H1 (cell line): ENCODE results near the gene OSTC. TPM values are rescaled to one million over a fixed set of nuclear protein-coding genes. Genes with fewer than 3 reads are reported as not detected.

ENCODE experiments used
- CTCF ChIA-PET: fragments of 300-600 bp; sonication (Branson Sonifier 250); formaldehyde crosslinking; loops from one replicate; lab custom pipeline; 2021; ENCODE audit not compliant: partially characterized antibody; lab: Charles Lee
- POLR2A ChIA-PET: fragments of 300-600 bp; sonication (Branson Sonifier 250); formaldehyde crosslinking; loops from one replicate; lab custom pipeline; 2021; ENCODE audit warnings: inconsistent platforms; ENCODE audit not compliant: partially characterized antibody; lab: Charles Lee
- DNase-seq, 2 experiments: peaks; one replicate each; pipeline versions ENCODE4 v3.0.0 to v3.0.0-alpha.2; 2010 to 2022; ENCODE audit warnings: low spot score in 2 of 2, low read depth in 1 of 2, mixed read lengths in 1 of 2
- FAIRE-seq: peaks from 2 replicates; lab custom pipeline; 2011; peaks lifted over from hg19 to GRCh38; lab: Jason Lieb, UNC
- H2AFZ ChIP-seq: 2 replicates; pipeline ENCODE4 v1.8.1; 2012; ENCODE audit warnings: low read length, inconsistent platforms
- H2AK5ac ChIP-seq: 2 replicates; pipeline ENCODE4 v1.6.1; 2013; ENCODE audit warnings: low read depth, low read length
- H2BK120ac ChIP-seq: replicated peaks from 2 replicates; pipeline ENCODE3; 2013; ENCODE audit warnings: low read depth, low read length, inconsistent platforms
- H2BK12ac ChIP-seq: 2 replicates; pipeline ENCODE4 v1.6.1; 2013; ENCODE audit warnings: low read depth, low read length
- H2BK15ac ChIP-seq: 2 replicates; pipeline ENCODE4 v1.6.1; 2013; ENCODE audit warnings: low read length
- H2BK20ac ChIP-seq: 2 replicates; pipeline ENCODE4 v1.6.1; 2013; ENCODE audit warnings: low read length
- H2BK5ac ChIP-seq: 2 replicates; pipeline ENCODE4 v1.6.1; 2013; ENCODE audit warnings: low read depth, low read length
- H3K14ac ChIP-seq: 2 replicates; pipeline ENCODE4 v1.6.1; 2013; ENCODE audit warnings: inconsistent platforms; ENCODE audit not compliant: insufficient read length
- H3K18ac ChIP-seq: 2 replicates; pipeline ENCODE4 v1.6.1; 2013; ENCODE audit warnings: low read length; ENCODE audit errors: extremely low read depth
- H3K23ac ChIP-seq: 2 replicates; pipeline ENCODE4 v1.6.1; 2013; ENCODE audit warnings: inconsistent platforms; ENCODE audit not compliant: insufficient read length
- H3K23me2 ChIP-seq: 2 replicates; pipeline ENCODE4 v1.6.1; 2013; ENCODE audit warnings: low read depth, low read length
- H3K27ac ChIP-seq: 2 replicates; pipeline ENCODE4 v1.6.1; 2011; ENCODE audit warnings: low read depth, low read length, inconsistent platforms
- H3K27me3 ChIP-seq, 4 experiments: replicated peaks in 1 of 4; 1 replicate in 1 of 4; 2 replicates in 3 of 4; pipeline versions ENCODE4 v1.6.1 to v1.8.1; 2011 to 2013; ENCODE audit warnings: low read length in 3 of 4, mild to moderate bottlenecking in 3 of 4, inconsistent platforms in 2 of 4, mixed read lengths in 2 of 4, moderate library complexity in 1 of 4; ENCODE audit not compliant: control insufficient read depth in 3 of 4, insufficient read depth in 3 of 4; ENCODE audit errors: extremely low read depth in 1 of 4
- H3K36me3 ChIP-seq, 4 experiments: 2 replicates each; pipeline versions ENCODE4 v1.6.1 to v1.8.1; 2011 to 2013; ENCODE audit warnings: mild to moderate bottlenecking in 4 of 4, low read length in 3 of 4, moderate library complexity in 2 of 4, control low read depth in 1 of 4, inconsistent platforms in 1 of 4; ENCODE audit not compliant: insufficient read depth in 4 of 4, control insufficient read depth in 2 of 4
- H3K4ac ChIP-seq: replicated peaks from 2 replicates; pipeline ENCODE3; 2013; ENCODE audit warnings: low read length, low read depth, mixed read lengths, inconsistent platforms; ENCODE audit not compliant: insufficient read length
- H3K4me1 ChIP-seq, 4 experiments: replicated peaks in 1 of 4; 1 replicate in 1 of 4; 2 replicates in 3 of 4; pipeline versions ENCODE4 v1.6.1 to v1.8.1; 2011 to 2013; ENCODE audit warnings: low read length in 3 of 4, inconsistent platforms in 2 of 4, mixed read lengths in 1 of 4; ENCODE audit not compliant: insufficient read depth in 4 of 4, control insufficient read depth in 3 of 4
- H3K4me2 ChIP-seq, 2 experiments: 2 replicates each; pipeline versions ENCODE4 v1.6.1 to v1.8.1; 2011 to 2013; ENCODE audit warnings: low read depth in 2 of 2, low read length in 2 of 2, control low read depth in 1 of 2, inconsistent platforms in 1 of 2, mild to moderate bottlenecking in 1 of 2; ENCODE audit not compliant: insufficient read depth in 1 of 2
- H3K4me3 ChIP-seq, 4 experiments: fragments of 200-600, 300-600 bp in 1 of 4; sonication (generic), shearing (Covaris generic), sonication (Bioruptor Twin) in 1 of 4; 2 replicates each; pipeline versions ENCODE4 v1.5.1 to v1.8.1; 2011 to 2016; ENCODE audit warnings: low read length in 4 of 4, low read depth in 3 of 4, control low read depth in 2 of 4, inconsistent platforms in 2 of 4, mild to moderate bottlenecking in 2 of 4, mixed read lengths in 1 of 4, moderate library complexity in 1 of 4; ENCODE audit not compliant: insufficient read depth in 2 of 4; ENCODE audit errors: extremely low read depth in 1 of 4
- H3K56ac ChIP-seq: replicated peaks from 2 replicates; pipeline ENCODE3; 2013; ENCODE audit warnings: low read depth, mild to moderate bottlenecking, mixed read lengths, low read length, inconsistent platforms; ENCODE audit not compliant: insufficient read length
- H3K79me1 ChIP-seq: 2 replicates; pipeline ENCODE4 v1.6.1; 2013; ENCODE audit warnings: low read depth, low read length, control low read depth
- H3K79me2 ChIP-seq, 2 experiments: 2 replicates each; pipeline versions ENCODE4 v1.6.1 to v1.8.1; 2012 to 2013; ENCODE audit warnings: low read length in 2 of 2, mild to moderate bottlenecking in 2 of 2, inconsistent platforms in 1 of 2; ENCODE audit not compliant: insufficient read depth in 2 of 2, control insufficient read depth in 1 of 2
- H3K9ac ChIP-seq, 4 experiments: replicated peaks in 1 of 4; 1 replicate in 1 of 4; 2 replicates in 3 of 4; pipeline versions ENCODE4 v1.6.1 to v1.8.1; 2011 to 2013; ENCODE audit warnings: low read depth in 3 of 4, low read length in 3 of 4, control low read depth in 2 of 4, mild to moderate bottlenecking in 2 of 4, moderate library complexity in 2 of 4, inconsistent platforms in 1 of 4; ENCODE audit errors: extremely low read depth in 1 of 4
- H3K9me3 ChIP-seq, 2 experiments: 2 replicates each; pipeline versions ENCODE4 v1.6.1 to v1.8.1; 2012 to 2013; ENCODE audit warnings: mild to moderate bottlenecking in 2 of 2, moderate library complexity in 2 of 2, control low read depth in 1 of 2, inconsistent platforms in 1 of 2, low read depth in 1 of 2, low read length in 1 of 2, mixed read lengths in 1 of 2; ENCODE audit not compliant: insufficient read depth in 2 of 2
- H4K20me1 ChIP-seq, 2 experiments: replicated peaks in 1 of 2; 2 replicates each; pipeline versions ENCODE3 to v1.8.1; 2011 to 2013; ENCODE audit warnings: inconsistent platforms in 2 of 2, low read length in 2 of 2, mild to moderate bottlenecking in 1 of 2; ENCODE audit not compliant: insufficient read depth in 2 of 2, control insufficient read depth in 1 of 2
- H4K5ac ChIP-seq: 2 replicates; pipeline ENCODE4 v1.6.1; 2013; ENCODE audit warnings: low read length, low read depth, mixed read lengths, inconsistent platforms; ENCODE audit not compliant: insufficient read length
- H4K8ac ChIP-seq: 2 replicates; pipeline ENCODE4 v1.8.0; 2013; ENCODE audit warnings: mild to moderate bottlenecking, moderate library complexity, low read length, inconsistent platforms; ENCODE audit not compliant: insufficient read depth; ENCODE audit errors: extremely low read depth
- H4K91ac ChIP-seq: replicated peaks from 2 replicates; pipeline ENCODE3; 2013; ENCODE audit warnings: low read length, mixed read lengths, inconsistent platforms; ENCODE audit not compliant: insufficient read length
- CTCF ChIP-seq, 3 experiments: IDR thresholded peaks; 1 replicate in 2 of 3; 2 replicates in 1 of 3; pipeline versions ENCODE4 v1.5.1 to v1.6.1; 2011; ENCODE audit warnings: low read length in 3 of 3, mild to moderate bottlenecking in 3 of 3, inconsistent platforms in 2 of 3, low read depth in 1 of 3, moderate library complexity in 1 of 3; ENCODE audit not compliant: insufficient read depth in 1 of 3; ENCODE audit errors: control extremely low read depth in 1 of 3
- RBBP5 ChIP-seq: IDR thresholded peaks from 2 replicates; pipeline ENCODE4 v1.7.1; 2012; ENCODE audit warnings: low read depth, mild to moderate bottlenecking, inconsistent platforms, low read length, moderate library complexity, borderline replicate concordance
- RNF2 ChIP-seq: fragments of 200-900, 300-1000 bp; sonication (generic); IDR thresholded peaks from 2 replicates; pipeline ENCODE4 v1.7.1; 2016; ENCODE audit warnings: borderline replicate concordance, low read depth, mild to moderate bottlenecking, antibody characterized with exemption, low read length; ENCODE audit not compliant: poor library complexity, severe bottlenecking; ENCODE audit errors: missing control alignments
- TBP ChIP-seq: IDR thresholded peaks from 2 replicates; pipeline ENCODE4 v1.6.1; 2011; ENCODE audit warnings: low read depth, low read length, improper control_type of control experiment
- ZNF274 ChIP-seq: IDR thresholded peaks from 2 replicates; pipeline ENCODE4 v1.7.0; 2012; ENCODE audit warnings: low read length, borderline replicate concordance; ENCODE audit errors: extremely low read depth
- WGBS, 2 experiments: shearing (Covaris generic) in 1 of 2; methylation state at CpG; one replicate each; pipeline versions ENCODE4 v1.1.6 to v1.1.7; 2013 to 2015; ENCODE audit warnings: low lambda C conversion rate in 2 of 2, mixed read lengths in 2 of 2, inconsistent platforms in 1 of 2, low coverage in 1 of 2, missing lambda C conversion rate in 1 of 2; ENCODE audit not compliant: insufficient replicate concordance in 2 of 2, insufficient coverage in 1 of 2, insufficient read length in 1 of 2; ENCODE audit errors: extremely low coverage in 1 of 2, missing lambda C conversion rate in 1 of 2; 5-methylcytosine and 5-hydroxymethylcytosine counted together
- polyA plus RNA-seq, 7 experiments: library from polyadenylated mRNA; depleted of rRNA in 3 of 7; stranded (reverse) in 5 of 7; unstranded in 2 of 7; fragments of >200 nt in 5 of 7; fragments of 200-250 nt in 2 of 7; gene quantifications; 1 replicate in 5 of 7; 2 replicates in 1 of 7; 4 replicates in 1 of 7; pipeline versions ENCODE4 v1.2.1 to v1.2.3, GENCODE V29; 2011 to 2013; ENCODE audit warnings: missing spikeins in 2 of 7, mixed read lengths in 2 of 7
- total RNA-seq: library from RNA; stranded (reverse); fragmentation: NEBNext Ultra II Directional; extraction: Animal tissue kit (Norgen Biotek cat#: 25700); gene quantifications from 2 replicates; pipeline ENCODE4 v1.2.1, GENCODE V29; 2021

OSTC gene
- total and polyA plus RNA-seq, 2 of the 8 experiments (the other 6 are each of a cell fraction or from before 2014, with no cell fraction given), result 165 to 176 TPM

- H2BK5ac ChIP-seq, result no peak overlapping the region
- H3K9ac ChIP-seq, result no peak overlapping the region
- H2AFZ ChIP-seq, result no peak overlapping the region
- H3K4me3 ChIP-seq, result no peak overlapping the region
- H3K23ac ChIP-seq, result no peak overlapping the region
- H3K18ac ChIP-seq, result no peak overlapping the region
- H3K27me3 ChIP-seq, result no peaks in the 10 kb centered on the region
- no peaks in the 10 kb centered on the region for H3K4me1 ChIP-seq
- no peak overlapping the region for H2BK20ac ChIP-seq
- TF ChIP-seq ZNF274 (no peak), RBBP5 (no peak), RNF2 (no peak), CTCF (IDR thresholded peaks at IDR 0.05; ENCODE audit: control extremely low read depth in 1 of 3, insufficient read depth in 1 of 3, low read depth in 1 of 3, low read length in 3 of 3) (no peak), TBP (no peak)
- no peaks in the 10 kb centered on the region for H4K20me1 ChIP-seq
- no peaks in the 10 kb centered on the region for H3K9me3 ChIP-seq
- no peaks in the 10 kb centered on the region for H3K36me3 ChIP-seq
- H4K91ac ChIP-seq, result no peak overlapping the region
- CTCF ChIA-PET, result no interaction called here
- H2AK5ac ChIP-seq, result no peak overlapping the region
- H3K56ac ChIP-seq, result no peak overlapping the region
- FAIRE-seq (no peak), DNase-seq (no peak)
- H3K4ac ChIP-seq, result no peak overlapping the region
- POLR2A ChIA-PET, result no interaction called here
- no peak overlapping the region for H2BK15ac ChIP-seq
- no peak overlapping the region for H4K5ac ChIP-seq
- no peaks in the 10 kb centered on the region for H3K79me2 ChIP-seq
- H3K27ac ChIP-seq, result no peak overlapping the region
- no peak overlapping the region for H2BK120ac ChIP-seq
- 85% methylated on average over 3 of the region's 3 CpGs; no CpG with 5 or more reads in 1 of the 2 experiments for WGBS, 2 experiments
- no peak overlapping the region for H3K4me2 ChIP-seq
- no peak overlapping the region for H3K14ac ChIP-seq
- H3K79me1 ChIP-seq, result no peaks in the 10 kb centered on the region
- no peak overlapping the region for H2BK12ac ChIP-seq
- no peaks in the 10 kb centered on the region for H3K23me2 ChIP-seq
- H4K8ac ChIP-seq, result no peak overlapping the region
Measured at GRCh38 chr4:108601106-108601505, 49.3 kb upstream of the OSTC start.
